RPMI7951 (cell line): ENCODE data around the gene JAML. TPM values are rescaled to one million over a fixed set of nuclear protein-coding genes. Genes with fewer than 3 reads are reported as not detected.
A peak's percentile ranks its signal among the peaks of the same experiment; 100 is the strongest.

ENCODE experiments used
- DNase-seq: peaks from one replicate; pipeline ENCODE4 v3.0.0-alpha.2; 2012; ENCODE audit warnings: low read depth
- total RNA-seq: library from RNA; depleted of rRNA; stranded (reverse); fragments of >200 nt; shearing (Covaris generic); gene quantifications from 2 replicates; pipeline ENCODE4 v1.2.3, GENCODE V29; 2014

JAML gene
- total RNA-seq, 1 experiment from 2014 or later: not detected

GRCh38 chr11:118239509-118240205, 14.8 kb upstream of the JAML start:
- DNase-seq: no peak

GRCh38 chr11:118238929-118239328, 14.1 kb upstream of the JAML start:
- no peak for DNase-seq

- no peak for DNase-seq
These were observed 13.6 kb upstream of the JAML start for GRCh38 chr11:118238421-118238820.

GRCh38 chr11:118236170-118236569, 11.4 kb upstream of the JAML start:
- no peak for DNase-seq

- no peak for DNase-seq
These were observed 10.0 kb upstream of the JAML start for GRCh38 chr11:118234833-118235232.

- no peak for DNase-seq
These were observed 9.0 kb upstream of the JAML start for GRCh38 chr11:118233850-118234249.

- no peak for DNase-seq
These were observed 8.6 kb upstream of the JAML start for GRCh38 chr11:118233377-118233776.

GRCh38 chr11:118232659-118233058, 7.8 kb upstream of the JAML start:
- DNase-seq: no peak

GRCh38 chr11:118231461-118231860, 6.7 kb upstream of the JAML start:
- no peak for DNase-seq

GRCh38 chr11:118230088-118230487, 5.3 kb upstream of the JAML start:
- DNase-seq: no peak

GRCh38 chr11:118229274-118229847, 4.5 kb upstream of the JAML start:
- DNase-seq: no peak

- no peak for DNase-seq
These were observed 3.3 kb upstream of the JAML start for GRCh38 chr11:118227865-118228785.

GRCh38 chr11:118226781-118227180, 2.0 kb upstream of the JAML start:
- no peak for DNase-seq

- DNase-seq: peak; percentile 38
These were observed 1.5 kb upstream of the JAML start for GRCh38 chr11:118226296-118226695.

GRCh38 chr11:118223992-118224391, 819 bp downstream of the JAML start:
- DNase-seq: no peak

- DNase-seq: no peak
These were observed 1.2 kb downstream of the JAML start for GRCh38 chr11:118223570-118223969.

- DNase-seq: no peak
These were observed 2.4 kb downstream of the JAML start for GRCh38 chr11:118222437-118222836.

- no peak for DNase-seq
These were observed 3.4 kb downstream of the JAML start for GRCh38 chr11:118221419-118221818.

GRCh38 chr11:118219732-118220131, 5.1 kb downstream of the JAML start:
- DNase-seq: no peak

- no peak for DNase-seq
These were observed 5.6 kb downstream of the JAML start for GRCh38 chr11:118219244-118219643.

- DNase-seq: no peak
These were observed 7.2 kb downstream of the JAML start for GRCh38 chr11:118217575-118217974.

- DNase-seq: no peak
These were observed 8.0 kb downstream of the JAML start for GRCh38 chr11:118216621-118217481.
